Cardiac fibroblast (primary cell): ENCODE measurements around the gene TP73.

ENCODE experiments used
- DNase-seq, 2 donors: peaks; one replicate each; pipeline versions ENCODE4 v3.0.0 to v3.0.0-alpha.2; 2010; ENCODE audit warnings: low read depth in 2 of 2
- H3K4me3 ChIP-seq, 2 donors: replicated peaks in 1 of 2; 1 replicate in 1 of 2; 2 replicates in 1 of 2; pipeline ENCODE4 v1.5.1; 2011; ENCODE audit warnings: low read depth in 2 of 2, low read length in 2 of 2, mild to moderate bottlenecking in 2 of 2, moderate library complexity in 1 of 2
- TF ChIP-seq, protein P1 (sequence below): IDR thresholded peaks from one replicate; pipeline ENCODE4 v1.5.1; 2011; ENCODE audit warnings: low read depth, mild to moderate bottlenecking, low read length, inconsistent platforms

Gene TP73

GRCh38 chr1:3736131-3736561, 83.8 kb downstream of the TP73 start:
- TF ChIP-seq, protein P1, sequence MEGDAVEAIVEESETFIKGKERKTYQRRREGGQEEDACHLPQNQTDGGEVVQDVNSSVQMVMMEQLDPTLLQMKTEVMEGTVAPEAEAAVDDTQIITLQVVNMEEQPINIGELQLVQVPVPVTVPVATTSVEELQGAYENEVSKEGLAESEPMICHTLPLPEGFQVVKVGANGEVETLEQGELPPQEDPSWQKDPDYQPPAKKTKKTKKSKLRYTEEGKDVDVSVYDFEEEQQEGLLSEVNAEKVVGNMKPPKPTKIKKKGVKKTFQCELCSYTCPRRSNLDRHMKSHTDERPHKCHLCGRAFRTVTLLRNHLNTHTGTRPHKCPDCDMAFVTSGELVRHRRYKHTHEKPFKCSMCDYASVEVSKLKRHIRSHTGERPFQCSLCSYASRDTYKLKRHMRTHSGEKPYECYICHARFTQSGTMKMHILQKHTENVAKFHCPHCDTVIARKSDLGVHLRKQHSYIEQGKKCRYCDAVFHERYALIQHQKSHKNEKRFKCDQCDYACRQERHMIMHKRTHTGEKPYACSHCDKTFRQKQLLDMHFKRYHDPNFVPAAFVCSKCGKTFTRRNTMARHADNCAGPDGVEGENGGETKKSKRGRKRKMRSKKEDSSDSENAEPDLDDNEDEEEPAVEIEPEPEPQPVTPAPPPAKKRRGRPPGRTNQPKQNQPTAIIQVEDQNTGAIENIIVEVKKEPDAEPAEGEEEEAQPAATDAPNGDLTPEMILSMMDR = no peak
- peak in 1 of 2 donors; percentile 75 for DNase-seq

GRCh38 chr1:3736708-3737107, 84.4 kb downstream of the TP73 start:
- H3K4me3 ChIP-seq = no peak overlapping the region
- DNase-seq = no peak
- TF ChIP-seq, protein P1 = no peak

More at GRCh38 chr1:3736131-3736561, 83.8 kb downstream of the TP73 start:
- no peak overlapping the region for H3K4me3 ChIP-seq

GRCh38 chr1:3738943-3739342, 86.6 kb downstream of the TP73 start:
- no peak for DNase-seq
- no peak overlapping the region for H3K4me3 ChIP-seq
- TF ChIP-seq, protein P1 = no peak

GRCh38 chr1:3740042-3740441, 87.7 kb downstream of the TP73 start:
- TF ChIP-seq, protein P1 = no peak
- H3K4me3 ChIP-seq = no peak overlapping the region
- DNase-seq = no peak

- TF ChIP-seq, protein P1 = no peak
- DNase-seq = no peak
- H3K4me3 ChIP-seq = no peak overlapping the region
These were observed 88.4 kb downstream of the TP73 start for GRCh38 chr1:3740752-3741151.

DNA sequence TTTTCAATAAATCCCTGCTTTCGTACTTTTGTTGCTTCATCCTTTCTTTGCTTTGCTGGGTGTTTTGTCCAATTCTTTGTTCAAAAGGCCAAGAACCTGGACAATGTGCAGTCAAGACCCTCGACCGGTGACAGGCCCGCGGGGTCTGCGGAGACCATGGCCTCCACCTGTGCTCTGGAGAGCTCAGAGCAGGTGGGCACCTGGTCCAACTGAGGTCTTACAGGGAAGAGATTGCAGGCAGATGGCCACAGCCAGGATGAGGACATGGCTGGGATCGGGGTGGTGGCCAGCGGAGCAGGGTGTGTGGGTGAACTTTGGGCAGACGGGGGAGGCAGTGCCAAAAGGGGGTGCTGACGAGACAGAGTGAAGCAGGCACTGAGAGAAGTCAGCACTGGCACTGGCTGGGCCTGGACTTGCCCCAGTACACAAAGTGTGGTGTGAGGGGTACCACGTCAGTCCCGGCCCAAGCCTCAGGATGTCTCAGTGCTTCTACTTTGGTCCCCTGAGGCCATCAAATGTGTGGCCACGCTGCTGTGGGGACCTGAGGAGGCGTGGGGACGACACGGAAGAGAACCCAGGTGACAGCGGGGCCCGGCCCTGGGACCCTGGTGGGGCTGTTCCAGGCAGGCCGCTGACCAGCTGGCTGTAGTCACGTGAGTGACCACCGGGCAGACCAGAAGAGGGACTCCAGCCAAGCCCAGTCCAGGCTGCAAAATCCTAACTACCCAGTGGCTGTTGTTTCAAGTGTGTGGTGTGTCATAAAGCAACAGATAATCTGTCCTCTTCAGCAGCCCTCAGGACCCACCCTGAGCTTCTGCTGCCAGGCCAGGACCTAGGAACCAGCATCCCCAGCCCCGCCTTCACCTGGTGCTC, 89.5 kb downstream of the TP73 start:
- TF ChIP-seq, protein P1 = no peak
- H3K4me3 ChIP-seq = no peak overlapping the region
- no peak for DNase-seq
